WTC11 (cell line): ENCODE data around the gene ITGB1BP2.

Experiments used
- JUN ChIP-seq: sonication (generic); formaldehyde crosslinking; IDR thresholded peaks from 2 replicates; pipeline ENCODE4 v1.8.0; 2023; ENCODE audit warnings: mild to moderate bottlenecking, missing genetic modification reagents
- TF ChIP-seq, protein P1 (sequence below): fragments of 200-600 bp; IDR thresholded peaks from 2 replicates; pipeline ENCODE4 v1.8.0; 2022; ENCODE audit warnings: antibody characterized with exemption
- TF ChIP-seq, protein P2 (sequence below): sonication (generic); formaldehyde crosslinking; IDR thresholded peaks from 2 replicates; pipeline ENCODE4 v1.8.1; 2022; ENCODE audit warnings: mild to moderate bottlenecking, moderate library complexity, missing genetic modification reagents

DNA sequence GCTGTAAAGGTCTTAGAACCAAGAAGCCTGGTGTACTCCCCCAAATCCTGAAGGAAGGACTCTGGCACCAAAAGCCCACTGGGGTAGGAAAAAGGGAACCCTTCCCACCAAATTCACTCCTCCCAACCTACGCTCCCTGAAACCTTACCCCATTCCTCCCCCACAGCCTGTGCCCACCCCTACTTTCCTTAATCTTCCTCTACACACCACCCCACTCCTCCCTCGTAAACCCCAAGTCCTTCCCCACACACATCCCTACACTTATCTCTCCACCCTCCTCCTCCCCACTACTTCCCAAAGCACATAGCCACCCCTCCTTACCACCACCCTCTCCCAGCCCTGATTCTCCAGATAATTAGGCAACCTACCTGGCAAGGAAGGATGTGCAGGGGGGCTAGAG is 49.3 kb upstream of the ITGB1BP2 start:
- TF ChIP-seq, protein P1, sequence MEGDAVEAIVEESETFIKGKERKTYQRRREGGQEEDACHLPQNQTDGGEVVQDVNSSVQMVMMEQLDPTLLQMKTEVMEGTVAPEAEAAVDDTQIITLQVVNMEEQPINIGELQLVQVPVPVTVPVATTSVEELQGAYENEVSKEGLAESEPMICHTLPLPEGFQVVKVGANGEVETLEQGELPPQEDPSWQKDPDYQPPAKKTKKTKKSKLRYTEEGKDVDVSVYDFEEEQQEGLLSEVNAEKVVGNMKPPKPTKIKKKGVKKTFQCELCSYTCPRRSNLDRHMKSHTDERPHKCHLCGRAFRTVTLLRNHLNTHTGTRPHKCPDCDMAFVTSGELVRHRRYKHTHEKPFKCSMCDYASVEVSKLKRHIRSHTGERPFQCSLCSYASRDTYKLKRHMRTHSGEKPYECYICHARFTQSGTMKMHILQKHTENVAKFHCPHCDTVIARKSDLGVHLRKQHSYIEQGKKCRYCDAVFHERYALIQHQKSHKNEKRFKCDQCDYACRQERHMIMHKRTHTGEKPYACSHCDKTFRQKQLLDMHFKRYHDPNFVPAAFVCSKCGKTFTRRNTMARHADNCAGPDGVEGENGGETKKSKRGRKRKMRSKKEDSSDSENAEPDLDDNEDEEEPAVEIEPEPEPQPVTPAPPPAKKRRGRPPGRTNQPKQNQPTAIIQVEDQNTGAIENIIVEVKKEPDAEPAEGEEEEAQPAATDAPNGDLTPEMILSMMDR, result no peak
- TF ChIP-seq, protein P2, sequence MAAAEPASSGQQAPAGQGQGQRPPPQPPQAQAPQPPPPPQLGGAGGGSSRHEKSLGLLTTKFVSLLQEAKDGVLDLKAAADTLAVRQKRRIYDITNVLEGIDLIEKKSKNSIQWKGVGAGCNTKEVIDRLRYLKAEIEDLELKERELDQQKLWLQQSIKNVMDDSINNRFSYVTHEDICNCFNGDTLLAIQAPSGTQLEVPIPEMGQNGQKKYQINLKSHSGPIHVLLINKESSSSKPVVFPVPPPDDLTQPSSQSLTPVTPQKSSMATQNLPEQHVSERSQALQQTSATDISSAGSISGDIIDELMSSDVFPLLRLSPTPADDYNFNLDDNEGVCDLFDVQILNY, result no peak
- TF ChIP-seq JUN (CRISPR knock-in tag), result no peak
